Stomach (tissue), 4 donors: ENCODE measurements around the gene WDR70.

Source experiments
- POLR2A ChIP-seq, 4 donors: fragments of 450-650 bp; IDR thresholded peaks; one replicate each; pipeline ENCODE4 v1.6.1; 2016; ENCODE audit warnings: antibody characterized with exemption in 4 of 4, control low read depth in 2 of 4, mild to moderate bottlenecking in 1 of 4, moderate library complexity in 1 of 4
- TF ChIP-seq, protein P1 (sequence below), 7 experiments: fragments of 450-650 bp in 4 of 7; fragments of 200-600 bp in 3 of 7; sonication (generic) in 3 of 7; IDR thresholded peaks; one replicate each; pipeline ENCODE4 v1.5.1; 2016 to 2019; ENCODE audit warnings: antibody characterized with exemption in 7 of 7, control low read depth in 2 of 7, mild to moderate bottlenecking in 1 of 7

DNA sequence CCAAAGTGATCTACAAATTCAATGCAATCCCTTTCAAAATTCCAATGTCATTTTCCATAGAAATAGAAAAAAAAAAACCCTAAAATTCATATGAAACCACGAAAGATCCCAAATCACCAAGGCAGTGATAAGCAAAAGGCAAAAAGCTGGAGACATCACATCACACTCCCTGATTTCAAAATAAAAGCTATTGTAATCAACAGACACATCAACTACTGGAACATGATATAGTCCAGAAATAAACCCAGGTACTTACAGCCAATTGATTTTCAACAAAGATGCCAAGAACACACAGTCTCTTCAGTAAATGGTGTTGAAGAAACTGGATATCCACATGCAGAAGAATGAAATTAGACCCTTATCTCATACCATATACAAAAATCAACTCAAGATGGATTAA, 224.0 kb downstream of the WDR70 start:
- TF ChIP-seq, protein P1, sequence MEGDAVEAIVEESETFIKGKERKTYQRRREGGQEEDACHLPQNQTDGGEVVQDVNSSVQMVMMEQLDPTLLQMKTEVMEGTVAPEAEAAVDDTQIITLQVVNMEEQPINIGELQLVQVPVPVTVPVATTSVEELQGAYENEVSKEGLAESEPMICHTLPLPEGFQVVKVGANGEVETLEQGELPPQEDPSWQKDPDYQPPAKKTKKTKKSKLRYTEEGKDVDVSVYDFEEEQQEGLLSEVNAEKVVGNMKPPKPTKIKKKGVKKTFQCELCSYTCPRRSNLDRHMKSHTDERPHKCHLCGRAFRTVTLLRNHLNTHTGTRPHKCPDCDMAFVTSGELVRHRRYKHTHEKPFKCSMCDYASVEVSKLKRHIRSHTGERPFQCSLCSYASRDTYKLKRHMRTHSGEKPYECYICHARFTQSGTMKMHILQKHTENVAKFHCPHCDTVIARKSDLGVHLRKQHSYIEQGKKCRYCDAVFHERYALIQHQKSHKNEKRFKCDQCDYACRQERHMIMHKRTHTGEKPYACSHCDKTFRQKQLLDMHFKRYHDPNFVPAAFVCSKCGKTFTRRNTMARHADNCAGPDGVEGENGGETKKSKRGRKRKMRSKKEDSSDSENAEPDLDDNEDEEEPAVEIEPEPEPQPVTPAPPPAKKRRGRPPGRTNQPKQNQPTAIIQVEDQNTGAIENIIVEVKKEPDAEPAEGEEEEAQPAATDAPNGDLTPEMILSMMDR (IDR thresholded peaks at IDR 0.05) = no peak
- no peak for TF ChIP-seq POLR2A (IDR thresholded peaks at IDR 0.05)
